GM12891 (cell line): ENCODE measurements around the gene IFI30.

ENCODE experiments used
- POLR2A ChIP-seq: IDR thresholded peaks from 2 replicates; pipeline ENCODE4 v1.6.1; 2011; ENCODE audit warnings: low read depth, low read length, control low read depth
- POLR2AphosphoS5 ChIP-seq: IDR thresholded peaks from 2 replicates; pipeline ENCODE4 v1.6.1; 2011; ENCODE audit warnings: low read depth, low read length, control low read depth
- TAF1 ChIP-seq: IDR thresholded peaks from 2 replicates; pipeline ENCODE4 v1.6.1; 2011; ENCODE audit warnings: low read depth, low read length, control low read depth

DNA sequence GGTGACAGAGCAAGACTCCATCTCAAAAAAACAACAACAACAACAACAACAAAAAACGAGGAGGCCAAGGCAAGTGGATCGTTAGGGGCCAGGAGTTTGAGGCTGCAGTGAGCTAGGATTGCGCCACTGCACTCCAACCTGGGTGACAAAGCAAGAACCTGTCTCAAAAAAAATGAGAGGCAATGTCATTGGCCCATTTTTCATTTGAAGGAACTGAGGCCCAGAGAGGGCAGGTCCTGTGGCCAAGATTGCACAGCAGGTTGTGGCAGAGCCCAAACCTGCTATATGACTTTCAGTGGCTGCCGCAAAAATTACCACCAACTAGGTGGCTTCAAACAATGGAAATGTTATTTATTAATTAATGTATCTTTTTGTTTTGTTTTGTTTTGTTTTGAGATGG is 15.1 kb upstream of the IFI30 start:
- TF ChIP-seq POLR2A: no peak
- no peak for TF ChIP-seq POLR2AphosphoS5
- TF ChIP-seq TAF1: no peak
